Fibroblast of peridontal ligament (primary cell): ENCODE data around the gene SARM1.

Source experiments
- DNase-seq: peaks from one replicate; pipeline ENCODE4 v3.0.0-alpha.2; 2010; ENCODE audit errors: extremely low read depth

Gene SARM1

GRCh38 chr17:28395426-28395825, 23.9 kb downstream of the SARM1 start:
- no peak for DNase-seq

- DNase-seq: no peak
Measured at GRCh38 chr17:28395968-28396367, 24.5 kb downstream of the SARM1 start.

- no peak for DNase-seq
Measured at GRCh38 chr17:28396635-28397239, 25.2 kb downstream of the SARM1 start.

GRCh38 chr17:28397275-28397674, 25.8 kb downstream of the SARM1 start:
- no peak for DNase-seq

- DNase-seq: no peak
Measured at GRCh38 chr17:28397687-28398279, 26.3 kb downstream of the SARM1 start.

- DNase-seq: peak; percentile 40
Measured at GRCh38 chr17:28398280-28398981, 26.9 kb downstream of the SARM1 start.

- DNase-seq: no peak
Measured at GRCh38 chr17:28399808-28400207, 28.3 kb downstream of the SARM1 start.

- no peak for DNase-seq
Measured at GRCh38 chr17:28402224-28402630, 30.7 kb downstream of the SARM1 start.

- DNase-seq: no peak
Measured at GRCh38 chr17:28402844-28403243, 31.4 kb downstream of the SARM1 start.

- DNase-seq: no peak
Measured at GRCh38 chr17:28404007-28404406, 32.5 kb downstream of the SARM1 start.

GRCh38 chr17:28404461-28404811, 32.9 kb downstream of the SARM1 start:
- no peak for DNase-seq

- peak; percentile 9 for DNase-seq
Measured at GRCh38 chr17:28404812-28405570, 33.5 kb downstream of the SARM1 start.

- peak; percentile 32 for DNase-seq
Measured at GRCh38 chr17:28405632-28406472, 34.4 kb downstream of the SARM1 start, which contains the start of gene SLC46A1. Gene SLC46A1, minus strand, starts transcription at chr17:28406212. Its CDS starts 98 bp downstream, at chr17:28406114.

- no peak for DNase-seq
Measured at GRCh38 chr17:28406473-28406814, 35.0 kb downstream of the SARM1 start.

- no peak for DNase-seq
Measured at GRCh38 chr17:28407130-28407973, 35.9 kb downstream of the SARM1 start.

GRCh38 chr17:28407974-28408306, 36.4 kb downstream of the SARM1 start:
- DNase-seq: no peak

- DNase-seq: no peak
Measured at GRCh38 chr17:28412099-28412498, 40.6 kb downstream of the SARM1 start.

GRCh38 chr17:28413804-28414203, 42.3 kb downstream of the SARM1 start:
- DNase-seq: no peak

- no peak for DNase-seq
Measured at GRCh38 chr17:28415886-28416285, 44.4 kb downstream of the SARM1 start.

GRCh38 chr17:28416703-28417311, 45.3 kb downstream of the SARM1 start:
- DNase-seq: peak; percentile 61
